Esophagus muscularis mucosa (tissue), 4 donors: Measurements from ENCODE around the gene TMEM123. TPM values are rescaled to one million over a fixed set of nuclear protein-coding genes. Genes with fewer than 3 reads are reported as not detected.

Experiments used
- DNase-seq: peaks from one replicate; pipeline ENCODE4 v3.0.0-alpha.2; 2017; ENCODE audit errors: extremely low spot score
- H3K27ac ChIP-seq, 4 donors: fragments of 200-600 bp; sonication (generic); replicated peaks in 1 of 4; 1 replicate in 3 of 4; 2 replicates in 1 of 4; pipeline ENCODE4 v1.5.1; 2016 to 2019; ENCODE audit warnings: mild to moderate bottlenecking in 1 of 4
- H3K27me3 ChIP-seq, 4 donors: fragments of 200-600 bp; sonication (generic); one replicate each; pipeline versions ENCODE4 v1.5.1 to v1.6.0; 2016 to 2019
- H3K36me3 ChIP-seq, 4 donors: fragments of 200-600 bp; sonication (generic); one replicate each; pipeline ENCODE4 v1.5.1; 2016 to 2019
- H3K4me1 ChIP-seq, 4 donors: fragments of 200-600 bp; sonication (generic); one replicate each; pipeline ENCODE4 v1.5.1; 2016 to 2019
- H3K4me3 ChIP-seq, 4 donors: fragments of 200-600 bp; sonication (generic); 1 replicate in 2 of 4; 2 replicates in 2 of 4; pipeline ENCODE4 v1.5.1; 2016 to 2019; ENCODE audit warnings: mild to moderate bottlenecking in 4 of 4, moderate library complexity in 1 of 4
- H3K9me3 ChIP-seq, 4 donors: fragments of 200-600 bp; sonication (generic); 1 replicate in 3 of 4; 2 replicates in 1 of 4; pipeline ENCODE4 v1.5.1; 2016 to 2019
- CTCF ChIP-seq, 3 experiments: fragments of 200-600 bp in 2 of 3; fragments of 450-650 bp in 1 of 3; sonication (generic) in 2 of 3; IDR thresholded peaks; one replicate each; pipeline ENCODE4 v1.5.1; 2017 to 2019; ENCODE audit warnings: antibody characterized with exemption in 3 of 3, mild to moderate bottlenecking in 2 of 3, moderate library complexity in 1 of 3
- EP300 ChIP-seq: sonication (generic); formaldehyde crosslinking; IDR thresholded peaks from one replicate; pipeline ENCODE4 v1.6.1; 2017; ENCODE audit warnings: antibody characterized with exemption
- POLR2A ChIP-seq: fragments of 450-650 bp; IDR thresholded peaks from one replicate; pipeline ENCODE4 v1.6.1; 2017; ENCODE audit warnings: antibody characterized with exemption, moderate library complexity, mild to moderate bottlenecking, low read depth
- POLR2AphosphoS5 ChIP-seq, 2 donors: sonication (generic); formaldehyde crosslinking; IDR thresholded peaks; one replicate each; pipeline ENCODE4 v1.6.1; 2017; ENCODE audit warnings: antibody characterized with exemption in 2 of 2
- WGBS: methylation state at CpG from one replicate; pipeline ENCODE4 v1.1.5; 2018; 5-methylcytosine and 5-hydroxymethylcytosine counted together
- intact Hi-C: fragments of 100-400 bp; cut with DNase I; formaldehyde crosslinking; loops from one replicate; pipeline ENCODE4 v1.15.1; 2023
- total RNA-seq, 4 donors: library from RNA; depleted of rRNA; stranded (reverse); fragments of >200 nt; gene quantifications; one replicate each; pipeline versions ENCODE4 v1.1.0 to v1.2.1, GENCODE V29; 2016

TMEM123 gene
- total RNA-seq, 4 donors from 2014 or later, result 82.7 to 116 (median 88.8) TPM

- 63% methylated on average over 12 of the region's 12 CpGs for WGBS
- Histone ChIP-seq H3K9me3 (no peaks in the 10 kb centered on the region), H3K36me3 (peaks cover 14 to 87% (median 57%) of the 10 kb centered on the region in 4 donors), H3K4me1 (peaks cover 0 to 9% (median 4%) of the 10 kb centered on the region in 4 donors), H3K4me3 (no peak overlapping the region), H3K27me3 (no peaks in the 10 kb centered on the region), H3K27ac (no peak overlapping the region)
- DNase-seq, result no peak
- TF ChIP-seq POLR2AphosphoS5 (IDR thresholded peaks at IDR 0.05), result no peak
- TF ChIP-seq CTCF (IDR thresholded peaks at IDR 0.05), result peak; percentile 70 to 97 (median 77)
- TF ChIP-seq EP300, result no peak
- TF ChIP-seq POLR2A, result no peak
- intact Hi-C loops, result loop anchor here (5.0 kb wide), 2 partner anchors 61 to 106 kb away; partner anchors contain the start of gene TMEM123
These were observed 61.7 kb downstream of the TMEM123 start for GRCh38 chr11:102390667-102391465.

- WGBS, result 94% methylated on average over 4 of the region's 4 CpGs
These were observed 63.3 kb downstream of the TMEM123 start for GRCh38 chr11:102389253-102389652.

GRCh38 chr11:102387043-102387781 lies 65.4 kb downstream of the TMEM123 start:
- H3K27me3 ChIP-seq, result no peaks in the 10 kb centered on the region
- DNase-seq, result no peak
- H3K36me3 ChIP-seq, result peaks cover 20 to 71% (median 39%) of the 10 kb centered on the region in 4 donors
- H3K4me1 ChIP-seq, result peaks cover 0 to 18% (median 9%) of the 10 kb centered on the region in 4 donors
- H3K27ac ChIP-seq, result no peak overlapping the region
- intact Hi-C loops, result no loop called here
- 85% methylated on average over 8 of the region's 8 CpGs for WGBS
- TF ChIP-seq EP300 (no peak), POLR2A (no peak)
- no peak overlapping the region for H3K4me3 ChIP-seq
- H3K9me3 ChIP-seq, result no peaks in the 10 kb centered on the region

More at GRCh38 chr11:102389253-102389652, 63.3 kb downstream of the TMEM123 start:
- Histone ChIP-seq H3K4me3 (no peak overlapping the region), H3K27me3 (no peaks in the 10 kb centered on the region), H3K4me1 (peaks cover 0 to 11% (median 9%) of the 10 kb centered on the region in 4 donors), H3K27ac (no peak overlapping the region), H3K36me3 (peaks cover 20 to 88% (median 58%) of the 10 kb centered on the region in 4 donors), H3K9me3 (no peaks in the 10 kb centered on the region)
- DNase-seq, result no peak
- intact Hi-C loops, result no loop called here
- TF ChIP-seq CTCF (IDR thresholded peaks at IDR 0.05) (no peak), POLR2A (no peak), EP300 (no peak), POLR2AphosphoS5 (IDR thresholded peaks at IDR 0.05) (no peak)

- Histone ChIP-seq H3K36me3 (peaks cover 20 to 71% (median 36%) of the 10 kb centered on the region in 4 donors), H3K27ac (no peak overlapping the region), H3K4me1 (peaks cover 0 to 21% (median 8%) of the 10 kb centered on the region in 4 donors), H3K27me3 (no peaks in the 10 kb centered on the region), H3K4me3 (no peak overlapping the region), H3K9me3 (no peaks in the 10 kb centered on the region)
- TF ChIP-seq CTCF (IDR thresholded peaks at IDR 0.05) (no peak), EP300 (no peak), POLR2AphosphoS5 (IDR thresholded peaks at IDR 0.05) (no peak), POLR2A (no peak)
- intact Hi-C loops, result no loop called here
- no peak for DNase-seq
- 85% methylated on average over 2 of the region's 2 CpGs for WGBS
These were observed 66.3 kb downstream of the TMEM123 start for GRCh38 chr11:102386136-102386734.
